ENCODE data around the gene TENT5C. TPM values are rescaled to one million over a fixed set of nuclear protein-coding genes. Genes with fewer than 3 reads are reported as not detected.

Gene TENT5C
- total and polyA plus RNA-seq, 9 of the 15 experiments (the other 6 are each of a cell fraction or from before 2014, with no cell fraction given), result 1.8 to 7.7 (median 4.0) TPM

DNA sequence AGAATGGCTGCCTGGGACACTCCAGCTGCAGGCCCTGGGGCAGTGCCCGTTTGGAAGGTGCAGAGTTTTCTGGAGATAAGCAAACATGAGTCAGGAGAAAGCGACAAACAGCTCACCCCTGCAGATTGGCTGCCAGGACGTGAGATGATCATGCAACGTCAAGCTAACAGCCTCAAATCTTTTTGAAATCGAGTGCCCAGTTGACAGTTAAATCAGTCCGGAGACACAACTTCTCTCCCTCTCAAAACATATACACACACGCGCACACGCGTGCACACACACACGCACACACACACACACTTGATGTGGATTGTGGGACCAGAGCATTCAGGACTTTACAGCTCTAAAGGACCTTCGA lies 49.4 kb downstream of the TENT5C start (continued):
- TF ChIP-seq HSF4 (CRISPR knock-in tag; IDR thresholded peaks at IDR 0.05; ENCODE audit: borderline replicate concordance), result peak; percentile 39; the same call in 1 of the 2 replicates
- TF ChIP-seq, protein P1, sequence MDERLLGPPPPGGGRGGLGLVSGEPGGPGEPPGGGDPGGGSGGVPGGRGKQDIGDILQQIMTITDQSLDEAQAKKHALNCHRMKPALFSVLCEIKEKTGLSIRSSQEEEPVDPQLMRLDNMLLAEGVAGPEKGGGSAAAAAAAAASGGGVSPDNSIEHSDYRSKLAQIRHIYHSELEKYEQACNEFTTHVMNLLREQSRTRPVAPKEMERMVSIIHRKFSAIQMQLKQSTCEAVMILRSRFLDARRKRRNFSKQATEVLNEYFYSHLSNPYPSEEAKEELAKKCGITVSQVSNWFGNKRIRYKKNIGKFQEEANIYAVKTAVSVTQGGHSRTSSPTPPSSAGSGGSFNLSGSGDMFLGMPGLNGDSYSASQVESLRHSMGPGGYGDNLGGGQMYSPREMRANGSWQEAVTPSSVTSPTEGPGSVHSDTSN (CRISPR knock-in tag; IDR thresholded peaks at IDR 0.05; ENCODE audit: low read depth), result no peak
- TF ChIP-seq, protein P1 (tag; conservative IDR thresholded peaks at IDR 0.05; ENCODE audit: low read depth), result peak; percentile 34; the same call in 1 of the 2 replicates
- TF ChIP-seq SMARCE1 (IDR thresholded peaks at IDR 0.05), result peak; percentile 80; the same call in 1 of the 2 replicates
- peak; percentile 53 for TF ChIP-seq MEIS2 (IDR thresholded peaks at IDR 0.05; ENCODE audit: partially characterized antibody)
- TF ChIP-seq ZNF561 (CRISPR knock-in tag; conservative IDR thresholded peaks at IDR 0.05), result no peak
- TF ChIP-seq ZNF766 (CRISPR knock-in tag; conservative IDR thresholded peaks at IDR 0.05), result peak; percentile 75
- peak; percentile 84 for TF ChIP-seq FOSL1 (tag; conservative IDR thresholded peaks at IDR 0.05)
- TF ChIP-seq U2AF1 (optimal IDR thresholded peaks at IDR 0.05; ENCODE audit: low read depth, low read length), result no peak
- TF ChIP-seq ZC3H4 (CRISPR knock-in tag; IDR thresholded peaks at IDR 0.05; ENCODE audit: borderline replicate concordance), result no peak
- TF ChIP-seq, protein P2, sequence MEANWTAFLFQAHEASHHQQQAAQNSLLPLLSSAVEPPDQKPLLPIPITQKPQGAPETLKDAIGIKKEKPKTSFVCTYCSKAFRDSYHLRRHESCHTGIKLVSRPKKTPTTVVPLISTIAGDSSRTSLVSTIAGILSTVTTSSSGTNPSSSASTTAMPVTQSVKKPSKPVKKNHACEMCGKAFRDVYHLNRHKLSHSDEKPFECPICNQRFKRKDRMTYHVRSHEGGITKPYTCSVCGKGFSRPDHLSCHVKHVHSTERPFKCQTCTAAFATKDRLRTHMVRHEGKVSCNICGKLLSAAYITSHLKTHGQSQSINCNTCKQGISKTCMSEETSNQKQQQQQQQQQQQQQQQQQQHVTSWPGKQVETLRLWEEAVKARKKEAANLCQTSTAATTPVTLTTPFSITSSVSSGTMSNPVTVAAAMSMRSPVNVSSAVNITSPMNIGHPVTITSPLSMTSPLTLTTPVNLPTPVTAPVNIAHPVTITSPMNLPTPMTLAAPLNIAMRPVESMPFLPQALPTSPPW (CRISPR knock-in tag; IDR thresholded peaks at IDR 0.05), result peak; percentile 40; the same call in 1 of the 2 replicates
- no peak for TF ChIP-seq PTBP1 (IDR thresholded peaks at IDR 0.05; ENCODE audit: low read depth, low read length)
- TF ChIP-seq GATA2 (CRISPR knock-in tag; IDR thresholded peaks at IDR 0.05), result peak; percentile 60
- no peak; the same call in 1 of the 2 replicates for TF ChIP-seq ZNF668 (CRISPR knock-in tag; IDR thresholded peaks at IDR 0.05)
- no peak for TF ChIP-seq SMAD1 (IDR thresholded peaks at IDR 0.05; ENCODE audit: low read depth, low read length, partially characterized antibody)
- TF ChIP-seq YBX1 (IDR thresholded peaks at IDR 0.05), result no peak
- TF ChIP-seq EP300 (IDR thresholded peaks at IDR 0.05; ENCODE audit: low read length), result peak; percentile 83
- TF ChIP-seq ZNF311 (CRISPR knock-in tag; IDR thresholded peaks at IDR 0.05), result no peak
- TF ChIP-seq FOXA3 (CRISPR knock-in tag; conservative IDR thresholded peaks at IDR 0.05 in 1 of 2, IDR thresholded peaks at IDR 0.05 in 1 of 2), result peak in 1 of 2 experiments; percentile 36; a peak in 1 of 4 replicates
- no peak for TF ChIP-seq ZNF140 (CRISPR knock-in tag; IDR thresholded peaks at IDR 0.05)
- TF ChIP-seq ZNF584 (CRISPR knock-in tag; IDR thresholded peaks at IDR 0.05; ENCODE audit: low read depth), result peak; percentile 48; the same call in 1 of the 2 replicates
- no peak for TF ChIP-seq ZNF431 (CRISPR knock-in tag; IDR thresholded peaks at IDR 0.05)
- TF ChIP-seq, protein P3, sequence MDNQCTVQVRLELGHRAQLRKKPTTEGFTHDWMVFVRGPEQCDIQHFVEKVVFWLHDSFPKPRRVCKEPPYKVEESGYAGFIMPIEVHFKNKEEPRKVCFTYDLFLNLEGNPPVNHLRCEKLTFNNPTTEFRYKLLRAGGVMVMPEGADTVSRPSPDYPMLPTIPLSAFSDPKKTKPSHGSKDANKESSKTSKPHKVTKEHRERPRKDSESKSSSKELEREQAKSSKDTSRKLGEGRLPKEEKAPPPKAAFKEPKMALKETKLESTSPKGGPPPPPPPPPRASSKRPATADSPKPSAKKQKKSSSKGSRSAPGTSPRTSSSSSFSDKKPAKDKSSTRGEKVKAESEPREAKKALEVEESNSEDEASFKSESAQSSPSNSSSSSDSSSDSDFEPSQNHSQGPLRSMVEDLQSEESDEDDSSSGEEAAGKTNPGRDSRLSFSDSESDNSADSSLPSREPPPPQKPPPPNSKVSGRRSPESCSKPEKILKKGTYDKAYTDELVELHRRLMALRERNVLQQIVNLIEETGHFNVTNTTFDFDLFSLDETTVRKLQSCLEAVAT (IDR thresholded peaks at IDR 0.05), result peak; percentile 41 to 77; a peak in 1 of 4 replicates
- TF ChIP-seq ZNF134 (CRISPR knock-in tag; conservative IDR thresholded peaks at IDR 0.05), result no peak
- no peak for TF ChIP-seq SRSF3 (IDR thresholded peaks at IDR 0.05; ENCODE audit: insufficient read depth, low read length)
- 0 out of 4 replicates have a peak, but pooled peaks have one; percentile 41 to 49 for TF ChIP-seq TEAD1 (CRISPR knock-in tag; IDR thresholded peaks at IDR 0.05)

Data from K562 (cell line).